ENCODE measurements around the gene BPIFB2. TPM values are rescaled to one million over a fixed set of nuclear protein-coding genes. Genes with fewer than 3 reads are reported as not detected.

The BPIFB2 gene
- polyA plus RNA-seq, 1 donor (not counting 4 experiments of a cell fraction or from before 2014, with no cell fraction given) = not detected

DNA sequence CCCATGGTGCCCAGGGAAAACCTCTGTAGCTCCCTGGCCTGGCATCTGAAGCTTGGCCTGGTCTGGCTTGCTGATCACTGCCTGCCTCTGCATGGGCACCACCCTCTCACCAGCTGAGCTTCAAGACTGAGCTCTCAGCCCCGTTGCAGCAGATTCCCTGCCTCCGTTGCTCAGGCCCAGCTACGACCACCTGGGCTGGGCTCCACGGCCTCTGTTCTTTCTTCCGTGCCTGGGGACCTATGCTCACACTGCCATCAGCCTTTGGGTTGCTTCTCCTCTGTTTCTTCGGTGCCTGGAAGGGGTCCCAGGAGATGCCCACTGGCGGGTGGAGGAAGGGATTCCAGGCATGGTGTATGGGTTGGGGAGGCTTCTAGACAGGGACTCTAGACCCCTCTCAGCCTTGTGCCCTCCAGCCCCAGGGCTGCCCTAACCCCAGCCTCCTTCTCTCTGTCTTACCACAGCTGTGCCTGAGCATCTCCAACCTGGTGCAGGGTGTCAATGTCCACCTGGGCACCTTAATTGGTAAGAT is 9.1 kb downstream of the BPIFB2 start:
- no peaks in the 10 kb centered on the region for H3K9me3 ChIP-seq (ENCODE audit: control insufficient read depth, low read depth, low read length)
- H2AFZ ChIP-seq (ENCODE audit: control insufficient read depth, low read length) = no peak overlapping the region
- H3K36me3 ChIP-seq (ENCODE audit: control insufficient read depth in 2 of 2, extremely low read depth in 1 of 2, insufficient read depth in 2 of 2, low read length in 2 of 2) = no peaks in the 10 kb centered on the region
- TF ChIP-seq EZH2 (IDR thresholded peaks at IDR 0.05; ENCODE audit: low read length) = no peak
- TF ChIP-seq, protein P1, sequence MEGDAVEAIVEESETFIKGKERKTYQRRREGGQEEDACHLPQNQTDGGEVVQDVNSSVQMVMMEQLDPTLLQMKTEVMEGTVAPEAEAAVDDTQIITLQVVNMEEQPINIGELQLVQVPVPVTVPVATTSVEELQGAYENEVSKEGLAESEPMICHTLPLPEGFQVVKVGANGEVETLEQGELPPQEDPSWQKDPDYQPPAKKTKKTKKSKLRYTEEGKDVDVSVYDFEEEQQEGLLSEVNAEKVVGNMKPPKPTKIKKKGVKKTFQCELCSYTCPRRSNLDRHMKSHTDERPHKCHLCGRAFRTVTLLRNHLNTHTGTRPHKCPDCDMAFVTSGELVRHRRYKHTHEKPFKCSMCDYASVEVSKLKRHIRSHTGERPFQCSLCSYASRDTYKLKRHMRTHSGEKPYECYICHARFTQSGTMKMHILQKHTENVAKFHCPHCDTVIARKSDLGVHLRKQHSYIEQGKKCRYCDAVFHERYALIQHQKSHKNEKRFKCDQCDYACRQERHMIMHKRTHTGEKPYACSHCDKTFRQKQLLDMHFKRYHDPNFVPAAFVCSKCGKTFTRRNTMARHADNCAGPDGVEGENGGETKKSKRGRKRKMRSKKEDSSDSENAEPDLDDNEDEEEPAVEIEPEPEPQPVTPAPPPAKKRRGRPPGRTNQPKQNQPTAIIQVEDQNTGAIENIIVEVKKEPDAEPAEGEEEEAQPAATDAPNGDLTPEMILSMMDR (optimal IDR thresholded peaks at IDR 0.05 in 1 of 3, IDR thresholded peaks at IDR 0.05 in 1 of 3, conservative IDR thresholded peaks at IDR 0.05 in 1 of 3; ENCODE audit: extremely low read depth in 1 of 3, insufficient read depth in 2 of 3, low read length in 3 of 3) = no peak
- no peak overlapping the region for H3K4me2 ChIP-seq (ENCODE audit: control insufficient read depth, extremely low read depth, insufficient read depth, low read depth, low read length)
- no peaks in the 10 kb centered on the region for H3K79me2 ChIP-seq (ENCODE audit: control insufficient read depth, insufficient read depth, low read length)
- FAIRE-seq (no peak), DNase-seq (ENCODE audit: low read depth, low spot score) (no peak)
- H3K4me3 ChIP-seq (ENCODE audit: control insufficient read depth in 2 of 3, extremely low read depth in 1 of 3, insufficient read depth in 2 of 3, low read depth in 1 of 3, low read length in 3 of 3) = no peak overlapping the region
- no peak overlapping the region for H3K9ac ChIP-seq (ENCODE audit: control insufficient read depth, extremely low read depth, insufficient read depth, low read length)
- no peaks in the 10 kb centered on the region for H3K4me1 ChIP-seq (ENCODE audit: control insufficient read depth, extremely low read depth, insufficient read depth, low read length)
- H4K20me1 ChIP-seq (ENCODE audit: control insufficient read depth, extremely low read depth, insufficient read depth, low read length) = no peaks in the 10 kb centered on the region
- no peak overlapping the region for H3K27ac ChIP-seq (ENCODE audit: control insufficient read depth, insufficient read depth, low read length)
- H3K9me1 ChIP-seq (ENCODE audit: control insufficient read depth, extremely low read depth, insufficient read depth, low read length) = no peaks in the 10 kb centered on the region
- no peaks in the 10 kb centered on the region for H3K27me3 ChIP-seq (ENCODE audit: control insufficient read depth, extremely low read depth, insufficient read depth, low read length)
- dilution Hi-C loops (cut with MboI; ENCODE audit: extremely low pct_ligation_motif_present, low sequenced_read_pairs) = no loop called here

DNA sequence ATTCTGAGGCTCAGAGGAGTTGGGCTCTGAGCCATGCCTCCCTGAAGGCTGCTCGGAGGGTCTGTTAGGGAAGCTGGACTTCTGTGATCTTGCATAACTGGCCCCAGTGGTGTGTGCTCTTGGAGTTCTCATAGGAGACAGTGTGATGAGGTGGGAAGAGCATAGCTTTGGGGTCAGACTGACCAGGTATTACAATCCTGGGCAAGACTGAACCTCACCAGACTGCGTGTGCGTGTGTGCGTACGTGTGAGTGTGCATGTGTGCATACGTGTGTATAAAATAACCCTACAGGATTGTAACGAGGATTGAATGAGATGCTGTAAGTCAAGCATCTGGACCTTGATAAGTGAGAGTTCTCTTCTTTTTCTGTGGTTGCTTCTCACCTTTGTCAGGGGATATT is 10.0 kb downstream of the BPIFB2 start:
- Histone ChIP-seq H3K9me3 (ENCODE audit: control insufficient read depth, low read depth, low read length) (no peaks in the 10 kb centered on the region), H3K36me3 (ENCODE audit: control insufficient read depth in 2 of 2, extremely low read depth in 1 of 2, insufficient read depth in 2 of 2, low read length in 2 of 2) (no peaks in the 10 kb centered on the region), H3K27me3 (ENCODE audit: control insufficient read depth, extremely low read depth, insufficient read depth, low read length) (no peaks in the 10 kb centered on the region), H3K79me2 (ENCODE audit: control insufficient read depth, insufficient read depth, low read length) (no peaks in the 10 kb centered on the region), H2AFZ (ENCODE audit: control insufficient read depth, low read length) (no peak overlapping the region), H3K4me3 (ENCODE audit: control insufficient read depth in 2 of 3, extremely low read depth in 1 of 3, insufficient read depth in 2 of 3, low read depth in 1 of 3, low read length in 3 of 3) (no peak overlapping the region), H3K9me1 (ENCODE audit: control insufficient read depth, extremely low read depth, insufficient read depth, low read length) (no peaks in the 10 kb centered on the region), H4K20me1 (ENCODE audit: control insufficient read depth, extremely low read depth, insufficient read depth, low read length) (no peaks in the 10 kb centered on the region), H3K4me1 (ENCODE audit: control insufficient read depth, extremely low read depth, insufficient read depth, low read length) (no peaks in the 10 kb centered on the region), H3K4me2 (ENCODE audit: control insufficient read depth, extremely low read depth, insufficient read depth, low read depth, low read length) (no peak overlapping the region), H3K9ac (ENCODE audit: control insufficient read depth, extremely low read depth, insufficient read depth, low read length) (no peak overlapping the region), H3K27ac (ENCODE audit: control insufficient read depth, insufficient read depth, low read length) (no peak overlapping the region)
- dilution Hi-C loops (cut with MboI; ENCODE audit: extremely low pct_ligation_motif_present, low sequenced_read_pairs) = no loop called here
- FAIRE-seq = no peak
- no peak for TF ChIP-seq EZH2 (IDR thresholded peaks at IDR 0.05; ENCODE audit: low read length)
- TF ChIP-seq, protein P1 (optimal IDR thresholded peaks at IDR 0.05 in 1 of 3, IDR thresholded peaks at IDR 0.05 in 1 of 3, conservative IDR thresholded peaks at IDR 0.05 in 1 of 3; ENCODE audit: extremely low read depth in 1 of 3, insufficient read depth in 2 of 3, low read length in 3 of 3) = no peak
- DNase-seq (ENCODE audit: low read depth, low spot score) = no peak

Data from keratinocyte (primary cell).